MM.1S (cell line): Measurements from ENCODE around the gene L3MBTL4.

Experiments
- DNase-seq: peaks from one replicate; pipeline ENCODE4 v3.0.0-alpha.2; 2015
- H2AFZ ChIP-seq: fragments of 300-600 bp; sonication (generic); 2 replicates; pipeline ENCODE4 v1.6.0; 2016; ENCODE audit warnings: antibody characterized with exemption, low read length
- H3F3A ChIP-seq: fragments of 300-600 bp; sonication (generic); 2 replicates; pipeline ENCODE4 v1.6.1; 2016; ENCODE audit warnings: mild to moderate bottlenecking, antibody characterized with exemption, low read length, moderate library complexity, mixed read lengths; ENCODE audit not compliant: insufficient read depth
- H3K27ac ChIP-seq: fragments of 300-600 bp; sonication (generic); 2 replicates; pipeline ENCODE4 v1.5.1; 2016; ENCODE audit warnings: mild to moderate bottlenecking, low read length
- H3K27me3 ChIP-seq: fragments of 300-600 bp; sonication (generic); replicated peaks from 2 replicates; pipeline ENCODE4 v1.6.0; 2016; ENCODE audit warnings: low read length; ENCODE audit not compliant: insufficient read depth
- H3K36me3 ChIP-seq: fragments of 300-600 bp; sonication (generic); replicated peaks from 2 replicates; pipeline ENCODE4 v1.6.1; 2016; ENCODE audit warnings: mild to moderate bottlenecking, low read length, mixed read lengths; ENCODE audit not compliant: insufficient read depth
- H3K4me1 ChIP-seq: fragments of 300-600 bp; sonication (generic); 2 replicates; pipeline ENCODE4 v1.6.1; 2016; ENCODE audit warnings: low read length, mixed read lengths
- H3K4me2 ChIP-seq: fragments of 300-600 bp; sonication (generic); 2 replicates; pipeline ENCODE4 v1.6.0; 2016; ENCODE audit warnings: low read depth, low read length
- H3K4me3 ChIP-seq: fragments of 300-600 bp; sonication (generic); 2 replicates; pipeline ENCODE4 v1.5.1; 2016; ENCODE audit warnings: low read length, mixed read lengths
- H3K79me2 ChIP-seq: fragments of 300-600 bp; sonication (generic); 2 replicates; pipeline ENCODE4 v1.6.1; 2016; ENCODE audit warnings: mixed run types, low read length, mixed read lengths
- H3K9ac ChIP-seq: fragments of 300-600 bp; sonication (generic); 2 replicates; pipeline ENCODE4 v1.6.1; 2016; ENCODE audit warnings: low read length, mixed read lengths
- H3K9me2 ChIP-seq: fragments of 300-600 bp; sonication (generic); replicated peaks from 2 replicates; pipeline ENCODE4 v1.6.1; 2016; ENCODE audit warnings: mild to moderate bottlenecking, low read length, mixed read lengths; ENCODE audit not compliant: insufficient read depth
- H3K9me3 ChIP-seq: fragments of 300-600 bp; sonication (generic); replicated peaks from 2 replicates; pipeline ENCODE4 v1.6.1; 2016; ENCODE audit warnings: mild to moderate bottlenecking, low read length, mixed read lengths; ENCODE audit not compliant: insufficient read depth
- H4K20me1 ChIP-seq: fragments of 300-600 bp; sonication (generic); 2 replicates; pipeline ENCODE4 v1.6.1; 2016; ENCODE audit warnings: mild to moderate bottlenecking, low read length, moderate library complexity, mixed read lengths; ENCODE audit not compliant: insufficient read depth
- EZH2 ChIP-seq: fragments of 300-600 bp; sonication (generic); optimal IDR thresholded peaks from 2 replicates; pipeline ENCODE3; 2017; ENCODE audit warnings: low read depth, mild to moderate bottlenecking, antibody characterized with exemption, low read length, mixed read lengths
- EZH2phosphoT487 ChIP-seq: fragments of 300-600 bp; sonication (generic); IDR thresholded peaks from 2 replicates; pipeline ENCODE4 v1.6.1; 2018; ENCODE audit warnings: antibody characterized with exemption, low read length
- TF ChIP-seq, protein P1 (sequence below): fragments of 300-600 bp; sonication (generic); IDR thresholded peaks from 2 replicates; pipeline ENCODE4 v1.5.1; 2016; ENCODE audit warnings: antibody characterized with exemption, low read length, mixed read lengths

The L3MBTL4 gene

GRCh38 chr18:5944448-5944847, 470.3 kb downstream of the L3MBTL4 start:
- Histone ChIP-seq H3K9me3 (no peaks in the 10 kb centered on the region), H3K79me2 (no peaks in the 10 kb centered on the region), H3K4me3 (no peak overlapping the region), H3K9ac (no peak overlapping the region), H3K27me3 (no peaks in the 10 kb centered on the region), H3K9me2 (no peaks in the 10 kb centered on the region), H3K27ac (no peak overlapping the region), H3K4me1 (no peaks in the 10 kb centered on the region), H3K4me2 (no peak overlapping the region), H4K20me1 (no peaks in the 10 kb centered on the region), H3F3A (no peaks in the 10 kb centered on the region), H3K36me3 (no peaks in the 10 kb centered on the region), H2AFZ (no peak overlapping the region)
- DNase-seq: no peak
- TF ChIP-seq EZH2phosphoT487 (no peak), EZH2 (no peak)
- TF ChIP-seq, protein P1, sequence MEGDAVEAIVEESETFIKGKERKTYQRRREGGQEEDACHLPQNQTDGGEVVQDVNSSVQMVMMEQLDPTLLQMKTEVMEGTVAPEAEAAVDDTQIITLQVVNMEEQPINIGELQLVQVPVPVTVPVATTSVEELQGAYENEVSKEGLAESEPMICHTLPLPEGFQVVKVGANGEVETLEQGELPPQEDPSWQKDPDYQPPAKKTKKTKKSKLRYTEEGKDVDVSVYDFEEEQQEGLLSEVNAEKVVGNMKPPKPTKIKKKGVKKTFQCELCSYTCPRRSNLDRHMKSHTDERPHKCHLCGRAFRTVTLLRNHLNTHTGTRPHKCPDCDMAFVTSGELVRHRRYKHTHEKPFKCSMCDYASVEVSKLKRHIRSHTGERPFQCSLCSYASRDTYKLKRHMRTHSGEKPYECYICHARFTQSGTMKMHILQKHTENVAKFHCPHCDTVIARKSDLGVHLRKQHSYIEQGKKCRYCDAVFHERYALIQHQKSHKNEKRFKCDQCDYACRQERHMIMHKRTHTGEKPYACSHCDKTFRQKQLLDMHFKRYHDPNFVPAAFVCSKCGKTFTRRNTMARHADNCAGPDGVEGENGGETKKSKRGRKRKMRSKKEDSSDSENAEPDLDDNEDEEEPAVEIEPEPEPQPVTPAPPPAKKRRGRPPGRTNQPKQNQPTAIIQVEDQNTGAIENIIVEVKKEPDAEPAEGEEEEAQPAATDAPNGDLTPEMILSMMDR: no peak

DNA sequence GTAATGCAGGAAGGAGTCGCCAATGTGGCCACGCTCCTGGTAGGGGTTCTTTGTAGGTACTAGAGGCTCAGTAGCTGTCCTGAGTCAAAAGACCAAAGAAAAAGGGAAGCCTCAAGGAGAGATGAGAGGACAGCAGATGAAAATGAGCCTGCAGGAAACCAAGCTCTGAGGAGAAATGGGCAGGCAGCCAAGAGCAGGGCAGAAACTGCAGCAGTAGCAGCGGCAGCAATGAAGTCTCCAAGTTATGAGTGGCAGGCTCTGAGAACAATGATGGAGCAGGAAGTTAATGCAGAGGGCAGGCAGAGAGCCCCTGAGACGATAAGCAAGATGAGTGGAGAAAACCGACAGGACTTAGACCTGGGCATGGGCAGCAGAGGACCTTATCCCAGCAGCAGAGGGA, 471.2 kb downstream of the L3MBTL4 start:
- Histone ChIP-seq H3K4me3 (no peak overlapping the region), H3K79me2 (no peaks in the 10 kb centered on the region), H3K4me2 (no peak overlapping the region), H3K27me3 (no peaks in the 10 kb centered on the region), H3K4me1 (no peaks in the 10 kb centered on the region), H3K9me2 (no peaks in the 10 kb centered on the region), H3K9me3 (no peaks in the 10 kb centered on the region), H3K36me3 (no peaks in the 10 kb centered on the region), H4K20me1 (no peaks in the 10 kb centered on the region), H3F3A (no peaks in the 10 kb centered on the region), H3K9ac (no peak overlapping the region), H2AFZ (no peak overlapping the region), H3K27ac (no peak overlapping the region)
- no peak for TF ChIP-seq EZH2phosphoT487
- no peak for DNase-seq

DNA sequence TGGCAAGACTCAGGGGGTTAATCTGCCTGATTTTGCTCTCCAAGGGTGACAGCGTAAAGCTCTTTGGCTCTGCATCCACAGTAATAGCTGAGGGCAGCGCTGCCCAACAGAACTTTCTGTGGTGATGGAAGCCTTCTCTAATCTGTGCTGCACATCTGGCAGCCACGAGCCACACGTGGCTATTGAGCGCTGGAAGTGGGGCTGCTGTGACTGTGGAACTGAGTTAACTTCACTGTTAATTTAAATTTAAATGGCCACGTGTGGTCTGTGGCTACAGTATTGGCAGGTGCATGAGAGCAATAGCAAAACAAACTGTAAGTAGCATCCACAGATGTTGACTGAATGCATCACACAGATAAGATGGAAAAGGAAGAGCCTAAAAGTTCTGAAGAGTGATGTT, 472.1 kb downstream of the L3MBTL4 start:
- Histone ChIP-seq H3K9ac (no peak overlapping the region), H3K27me3 (no peaks in the 10 kb centered on the region), H3K4me2 (no peak overlapping the region), H2AFZ (no peak overlapping the region), H3K9me2 (no peaks in the 10 kb centered on the region), H3K27ac (no peak overlapping the region), H4K20me1 (no peaks in the 10 kb centered on the region), H3K4me1 (no peaks in the 10 kb centered on the region), H3K4me3 (no peak overlapping the region), H3K9me3 (no peaks in the 10 kb centered on the region), H3F3A (no peaks in the 10 kb centered on the region), H3K36me3 (no peaks in the 10 kb centered on the region), H3K79me2 (no peaks in the 10 kb centered on the region)
- DNase-seq: no peak
- TF ChIP-seq, protein P1: no peak
- no peak for TF ChIP-seq EZH2

DNA sequence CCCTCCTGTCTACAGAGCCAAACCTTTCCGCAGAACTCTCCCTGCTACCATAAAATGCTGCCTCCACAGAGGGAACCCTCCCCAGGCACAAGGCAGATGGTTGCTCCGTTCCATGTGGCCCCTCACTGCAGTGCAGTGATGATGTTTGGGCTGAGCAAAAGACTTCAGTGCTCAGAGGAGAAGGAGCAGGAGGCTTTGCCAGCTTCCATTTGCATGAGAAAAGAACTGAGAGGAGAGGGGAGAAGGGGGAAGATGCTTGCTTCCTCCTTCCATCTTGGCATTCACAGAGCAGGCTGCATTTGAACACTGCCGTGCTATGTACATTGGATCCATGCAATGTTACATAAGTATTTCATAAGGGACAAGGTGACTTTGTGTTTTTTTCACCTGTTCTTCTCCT, 472.8 kb downstream of the L3MBTL4 start:
- Histone ChIP-seq H3K9me2 (no peaks in the 10 kb centered on the region), H3K9me3 (no peaks in the 10 kb centered on the region)
- TF ChIP-seq EZH2phosphoT487: no peak
- TF ChIP-seq, protein P1: no peak
- no peak for TF ChIP-seq EZH2

More for the DNA sequence above, 472.8 kb downstream of the L3MBTL4 start:
- H3K9ac ChIP-seq: no peak overlapping the region
- H3K4me1 ChIP-seq: no peaks in the 10 kb centered on the region
- H3K4me3 ChIP-seq: no peak overlapping the region
- H3K27ac ChIP-seq: no peak overlapping the region
- no peak for DNase-seq
- no peak overlapping the region for H3K4me2 ChIP-seq
- H3F3A ChIP-seq: no peaks in the 10 kb centered on the region
- no peaks in the 10 kb centered on the region for H3K27me3 ChIP-seq
- H3K79me2 ChIP-seq: no peaks in the 10 kb centered on the region
- H3K36me3 ChIP-seq: no peaks in the 10 kb centered on the region
- no peaks in the 10 kb centered on the region for H4K20me1 ChIP-seq
- no peak overlapping the region for H2AFZ ChIP-seq
